HG03196 (cell line): Measurements from ENCODE around the gene PKD2L2.
"Not testable (repeated sequence)": the region's sequence is repeated elsewhere in the genome, so short reads cannot be mapped to it uniquely, and the experiment has no call there.

ENCODE experiments used
- ATAC-seq: cut with Tn5 transposase; IDR thresholded peaks from one replicate; pipeline ENCODE4 v1.9.1; 2021; ENCODE audit not compliant: unreplicated experiment

The PKD2L2 gene

DNA sequence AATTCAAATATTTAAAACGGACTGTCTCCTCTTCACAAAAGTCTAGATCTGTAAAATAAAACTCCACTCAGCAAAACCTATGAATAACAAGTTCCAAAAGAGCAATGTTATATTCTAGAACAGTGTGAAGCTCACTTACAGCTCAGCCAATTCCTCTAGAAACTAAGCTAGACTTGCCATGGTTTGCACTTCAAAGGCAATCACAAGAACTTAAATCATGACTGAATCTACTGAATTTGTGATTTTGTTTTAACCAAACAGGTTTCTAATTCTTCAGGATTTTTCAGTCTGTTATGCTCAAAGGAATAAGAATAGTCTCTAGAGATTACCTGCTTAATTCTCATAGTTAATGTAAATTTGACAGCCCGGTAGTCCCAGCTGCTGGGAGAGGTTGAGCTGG is 1.4 kb upstream of the PKD2L2 start:
- ATAC-seq, result no peak

DNA sequence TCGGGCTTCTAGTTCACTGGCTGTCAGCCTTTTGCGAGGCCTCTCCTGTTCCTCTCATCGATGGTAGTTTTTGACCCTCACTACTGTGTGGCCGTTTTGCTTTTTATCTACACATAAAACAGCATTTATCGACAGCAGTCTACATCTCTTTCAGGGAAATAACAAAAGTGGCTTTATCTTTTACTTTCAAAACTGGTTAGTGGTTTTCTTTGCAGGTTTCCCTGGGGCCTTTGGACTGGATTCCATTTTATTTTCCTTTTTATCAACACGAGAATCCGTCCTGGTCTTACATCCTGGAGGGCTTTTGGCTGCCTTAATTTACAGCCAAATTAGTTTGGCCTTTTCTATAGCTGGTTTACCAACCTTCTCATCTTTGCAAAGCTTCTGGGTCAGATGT is 793 bp upstream of the PKD2L2 start:
- no peak for ATAC-seq

DNA sequence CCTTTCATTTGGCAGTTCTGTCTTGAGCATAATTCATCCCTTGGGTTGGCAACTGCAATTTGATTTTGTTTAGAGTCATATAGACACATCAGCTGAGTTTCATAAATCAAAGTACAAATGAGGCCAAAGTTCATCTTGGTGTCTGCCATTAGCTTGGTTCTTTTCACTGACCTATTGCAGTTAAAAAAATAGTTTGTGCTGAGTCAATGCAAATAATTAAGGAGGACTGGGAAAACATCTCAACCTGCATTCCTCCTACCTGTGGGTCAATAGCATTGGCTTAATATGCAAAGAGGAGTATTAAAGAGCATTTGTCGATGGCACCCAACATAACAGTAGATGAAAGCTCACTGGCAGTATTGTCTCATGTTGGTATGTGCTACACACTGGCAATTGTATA is 1.6 kb downstream of the PKD2L2 start:
- ATAC-seq, result no peak

DNA sequence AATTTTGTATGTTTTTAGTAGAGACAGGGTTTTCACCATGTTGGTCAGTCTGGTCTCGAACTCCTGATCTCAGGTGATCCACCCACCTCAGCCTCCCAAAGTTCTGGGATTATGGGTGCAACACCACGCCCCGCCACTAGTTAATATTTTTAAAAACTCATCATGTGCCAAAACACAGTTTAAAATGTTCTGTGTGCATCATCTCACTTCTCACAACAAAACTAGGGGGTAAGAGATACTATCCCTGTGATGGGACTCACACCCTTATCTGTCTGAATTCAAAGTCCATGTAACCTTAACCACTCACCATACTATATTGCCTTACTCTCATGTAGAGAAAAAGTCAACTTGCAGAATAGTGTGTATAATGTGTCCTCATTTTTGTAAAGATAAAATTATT is 2.6 kb downstream of the PKD2L2 start:
- no peak for ATAC-seq

DNA sequence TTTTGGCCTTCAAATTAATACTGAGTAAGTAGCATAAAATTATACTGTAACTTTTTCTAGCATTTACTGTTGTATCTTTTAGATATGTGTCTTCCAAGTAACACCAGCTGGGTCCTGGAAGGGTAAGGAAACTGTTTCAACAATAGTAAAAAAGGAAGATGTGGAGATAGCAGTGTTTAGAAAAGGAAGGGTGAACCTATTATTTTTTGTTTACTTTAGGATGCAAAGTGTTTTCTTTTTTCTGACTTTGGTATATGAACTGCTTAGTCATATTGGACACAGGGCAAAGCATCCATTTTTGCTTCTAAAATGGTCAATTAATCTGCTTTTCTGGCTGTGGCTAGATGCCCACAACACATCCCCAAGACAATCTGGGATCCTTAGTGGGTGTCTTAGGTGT is 5.3 kb downstream of the PKD2L2 start:
- ATAC-seq, result no peak

DNA sequence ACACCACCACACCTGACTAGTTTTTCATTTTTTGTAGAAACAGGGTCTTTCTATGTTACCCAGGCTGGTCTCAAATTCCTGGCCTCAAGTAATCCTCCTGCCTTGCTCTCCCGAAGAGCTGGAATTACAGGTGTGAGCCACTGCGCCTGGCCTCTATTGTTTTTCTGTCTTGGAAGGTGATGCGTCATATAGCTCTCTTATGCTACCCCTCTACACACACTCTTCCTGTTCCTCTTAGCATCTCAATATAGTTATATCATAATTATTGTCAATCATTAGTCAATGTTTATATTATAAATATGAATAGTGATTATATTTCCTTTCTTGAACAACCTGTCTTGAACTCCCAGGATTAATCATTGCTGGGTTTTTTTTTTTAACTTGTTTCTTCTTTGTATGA is 7.3 kb downstream of the PKD2L2 start:
- no peak for ATAC-seq

DNA sequence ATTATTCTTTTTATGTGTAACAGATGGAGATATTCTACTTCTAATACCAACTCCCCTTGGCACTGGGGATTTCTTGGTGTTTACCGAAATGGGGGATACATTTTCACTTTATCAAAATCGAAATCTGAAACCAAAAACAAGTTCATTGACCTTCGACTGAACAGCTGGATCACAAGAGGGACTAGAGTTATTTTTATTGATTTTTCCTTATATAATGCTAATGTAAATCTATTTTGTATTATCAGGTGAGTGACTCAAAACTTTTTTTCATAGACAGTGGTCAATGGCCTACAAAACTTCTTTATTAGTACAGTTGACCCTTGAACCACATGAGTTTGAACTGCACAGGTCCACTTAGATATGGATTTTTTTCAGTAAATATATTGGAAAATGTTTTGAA is 10.2 kb downstream of the PKD2L2 start:
- no peak for ATAC-seq

DNA sequence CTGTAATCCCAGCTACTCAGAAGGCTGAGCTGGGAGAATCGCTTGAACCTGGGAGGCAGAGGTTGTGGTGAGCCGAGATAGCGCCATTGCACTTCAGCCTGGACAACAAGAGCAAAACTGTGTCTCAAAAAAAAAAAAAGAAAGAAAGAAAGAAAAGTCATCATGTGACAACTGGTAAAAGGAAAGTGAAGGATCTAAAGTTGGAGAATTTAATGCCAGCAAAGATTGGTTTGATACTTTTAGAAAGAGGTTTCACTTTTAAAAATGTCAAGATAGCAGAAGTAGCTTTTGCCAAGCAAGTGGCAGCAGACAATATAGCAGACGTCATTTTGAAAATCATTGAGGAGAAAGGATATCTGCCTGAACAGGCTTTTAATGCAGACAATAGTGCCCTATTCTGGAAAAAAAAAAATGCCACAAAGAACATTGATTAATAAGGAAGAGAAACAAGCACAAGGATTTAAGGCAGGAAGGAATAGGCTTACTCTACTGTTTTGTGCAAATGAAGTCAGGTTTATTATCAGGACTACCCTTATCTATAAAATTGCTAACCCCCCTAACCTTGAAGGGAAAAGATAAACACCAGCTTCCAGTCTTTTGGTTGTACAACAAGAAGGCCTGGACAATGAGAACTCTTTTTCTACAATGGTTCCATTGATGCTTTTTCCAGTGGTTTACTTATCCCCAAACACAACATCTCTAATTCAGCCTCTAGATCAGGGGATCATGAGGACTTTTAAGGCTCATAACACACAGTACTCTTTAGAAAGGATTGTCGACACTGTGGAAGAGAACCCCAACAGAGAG is 12.0 kb downstream of the PKD2L2 start:
- ATAC-seq, result no peak

DNA sequence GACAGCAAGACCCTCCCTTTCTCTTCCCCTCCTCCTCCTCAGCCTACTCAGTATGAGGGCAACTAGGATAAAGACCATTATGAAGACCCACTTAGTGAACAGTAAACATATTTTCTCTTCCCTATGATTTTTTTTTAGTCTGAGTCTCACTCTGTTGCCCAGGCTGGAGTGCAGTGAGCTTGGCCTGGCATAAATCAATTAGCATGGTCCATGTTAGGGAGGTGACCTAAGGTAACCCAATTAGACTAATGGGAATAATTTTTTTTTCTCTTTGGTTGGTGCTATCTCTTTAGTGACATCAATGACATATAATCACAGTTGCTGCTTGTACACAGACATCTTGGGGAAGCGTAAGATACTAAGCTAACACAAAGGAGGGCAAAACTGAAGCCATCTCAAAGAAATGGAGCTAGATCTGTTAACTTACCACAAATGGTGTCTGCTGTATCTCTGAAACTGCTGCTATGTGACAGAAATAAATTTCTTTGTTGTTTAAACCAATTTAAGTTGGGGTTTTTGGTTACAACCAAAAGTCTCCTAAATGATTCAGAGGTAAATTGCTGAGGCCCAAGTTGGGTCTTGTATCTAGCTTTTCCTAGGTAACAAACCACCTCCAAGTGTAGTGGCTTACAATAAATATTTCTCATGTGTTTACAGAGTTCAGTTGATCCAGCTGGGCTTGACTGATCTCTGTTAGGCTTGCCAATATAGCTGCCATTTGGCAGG is 13.3 kb downstream of the PKD2L2 start:
- ATAC-seq, result no peak

DNA sequence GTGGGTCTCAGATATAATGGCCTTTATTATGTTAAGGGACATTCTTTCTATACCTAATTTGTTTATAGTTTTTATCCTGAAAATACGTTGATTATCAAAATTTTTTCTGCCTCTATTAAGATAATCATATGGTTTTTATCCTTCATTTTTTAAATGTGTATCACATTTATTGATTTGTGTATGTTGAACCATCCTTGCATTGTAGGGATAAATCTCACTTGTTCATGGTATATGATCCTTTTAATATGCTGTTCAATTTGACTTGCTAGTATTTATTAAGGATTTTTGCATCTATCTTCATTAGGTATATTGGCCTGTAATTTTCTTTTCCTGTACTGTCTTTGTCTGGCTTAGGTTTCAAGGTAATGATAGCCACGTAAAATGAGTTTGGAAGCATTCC is 25.5 kb downstream of the PKD2L2 start:
- ATAC-seq, result no peak

DNA sequence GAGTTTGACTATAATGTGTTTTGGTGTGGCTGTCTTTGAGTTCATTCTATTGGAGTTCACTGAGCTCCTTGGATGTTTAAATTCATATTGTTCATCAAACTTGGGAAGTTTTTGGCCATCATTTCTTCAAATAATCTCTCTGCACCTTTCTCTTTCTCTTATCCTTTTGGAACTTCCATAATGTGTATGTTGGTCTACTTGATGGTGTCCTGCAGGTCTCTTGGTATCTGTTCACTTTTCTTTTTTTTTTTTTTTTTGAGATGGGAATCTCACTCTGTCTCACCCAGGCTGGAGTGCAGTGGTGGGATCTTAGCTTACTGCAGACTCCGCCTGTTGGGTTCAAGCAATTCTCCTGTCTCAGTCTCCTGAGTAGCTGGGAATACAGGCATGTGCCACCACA is 27.7 kb downstream of the PKD2L2 start:
- ATAC-seq, result no peak

DNA sequence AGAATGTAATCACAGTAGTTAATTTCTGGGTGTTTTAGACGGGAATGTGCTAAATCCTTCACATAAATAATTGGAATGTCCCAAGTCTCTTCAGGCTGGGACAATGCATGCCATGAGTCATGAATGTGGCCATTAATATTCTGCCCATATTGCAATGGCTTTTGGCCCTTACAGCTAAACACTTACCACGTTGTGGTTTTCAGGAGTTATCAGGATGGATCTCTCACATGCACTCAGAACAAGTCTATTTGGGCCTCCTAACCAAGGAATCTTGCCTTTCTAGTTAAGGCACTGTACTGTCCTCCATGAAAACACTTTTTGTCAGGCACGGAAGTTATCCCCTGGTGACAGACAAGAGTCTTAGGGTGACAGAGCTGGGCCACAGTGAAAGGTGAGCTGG is 32.7 kb downstream of the PKD2L2 start:
- no peak for ATAC-seq

DNA sequence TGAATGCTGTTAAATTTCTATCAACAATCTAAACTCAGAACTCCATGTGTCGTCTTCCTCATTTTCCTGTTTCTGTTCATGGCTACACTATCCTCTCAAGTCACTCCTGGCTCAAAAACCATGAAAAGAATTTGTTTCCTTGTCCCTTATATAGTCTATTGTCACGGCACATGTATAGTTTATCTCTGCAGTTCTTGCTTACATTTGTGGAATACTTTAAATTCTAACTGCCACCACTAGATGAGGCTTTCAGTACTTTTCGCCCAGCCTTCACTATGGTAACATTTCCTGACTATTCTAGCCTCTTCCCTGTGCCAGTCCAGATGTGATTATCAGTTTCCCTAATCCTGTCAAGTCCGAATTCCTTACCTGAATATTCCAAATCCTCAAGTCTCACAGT is 34.6 kb downstream of the PKD2L2 start:
- ATAC-seq, result no peak

DNA sequence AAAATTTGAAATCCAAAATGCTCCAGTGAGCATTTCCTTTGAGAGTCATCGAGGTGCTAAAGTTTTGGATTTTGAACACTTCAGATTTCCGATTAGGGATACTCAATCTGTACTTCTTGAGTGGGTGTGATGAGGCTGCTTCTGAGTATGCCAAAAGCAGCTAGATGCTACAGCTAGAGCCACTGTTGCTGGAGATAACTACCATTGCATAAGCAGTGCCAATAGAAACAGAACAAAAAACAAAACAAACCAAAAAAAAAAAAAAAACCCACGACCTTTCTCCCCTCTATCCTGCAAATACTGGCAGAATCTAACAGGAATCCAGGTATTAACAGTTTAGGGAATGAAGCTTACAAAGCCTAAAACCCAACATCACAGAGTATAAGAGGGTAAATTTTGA is 43.5 kb downstream of the PKD2L2 start:
- ATAC-seq, result no peak

DNA sequence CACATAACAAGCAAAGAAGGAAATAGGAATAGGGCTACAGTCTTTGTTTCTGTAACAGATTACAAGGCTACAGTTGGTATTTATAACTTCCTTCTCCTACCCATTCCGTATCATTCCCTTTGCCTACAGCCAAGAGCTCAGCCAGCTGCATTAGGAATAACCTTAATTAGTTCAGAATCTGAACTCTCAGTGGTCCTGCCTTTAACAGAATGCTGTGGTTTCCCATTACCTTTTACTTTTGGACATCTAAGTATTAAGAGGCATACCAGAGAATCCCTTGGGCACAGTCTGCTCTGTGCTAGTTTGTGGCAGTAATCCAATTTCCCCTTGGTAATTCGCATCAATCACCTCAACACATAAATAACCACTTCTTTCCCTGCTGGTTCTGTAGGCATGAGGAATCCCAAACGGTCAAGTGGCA is 44.2 kb downstream of the PKD2L2 start:
- no peak for ATAC-seq

DNA sequence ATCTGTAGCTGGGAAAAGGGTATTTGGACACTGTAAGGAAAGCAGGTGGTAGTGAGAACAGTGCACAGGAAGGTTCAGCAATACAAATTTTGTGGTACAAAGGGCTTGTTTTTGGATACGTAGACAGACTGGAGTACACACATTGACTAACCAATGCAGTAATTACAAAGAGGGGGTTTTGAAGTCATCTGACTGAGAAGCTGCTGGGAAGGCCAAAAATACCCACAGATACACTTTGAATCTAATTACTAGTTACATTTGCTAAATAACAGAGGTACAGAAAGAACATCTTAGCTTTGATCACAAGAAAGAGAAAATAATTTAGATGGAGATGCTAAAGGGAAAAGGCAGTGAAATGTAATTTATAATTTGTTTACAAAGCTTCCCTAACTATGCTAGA is 45.9 kb downstream of the PKD2L2 start:
- no peak for ATAC-seq

DNA sequence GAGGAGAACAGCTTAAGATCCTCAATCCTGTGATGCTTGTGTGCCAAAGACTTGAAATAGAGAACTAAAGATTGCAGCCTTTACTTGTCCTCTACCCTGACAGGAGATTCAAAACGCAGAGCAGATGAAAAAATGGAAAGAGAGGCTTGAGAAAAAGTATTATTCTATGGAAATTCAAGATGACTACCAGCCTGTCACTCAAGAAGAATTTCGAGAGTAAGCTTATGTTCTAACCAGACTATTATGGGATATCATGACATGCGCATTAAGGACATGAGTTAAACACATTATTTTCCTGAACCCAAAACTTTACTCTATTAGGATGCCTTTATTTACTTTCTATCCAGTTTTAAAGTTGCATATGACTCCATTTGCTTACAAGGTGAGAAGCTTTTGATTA is 46.4 kb downstream of the PKD2L2 start:
- ATAC-seq, result no peak

DNA sequence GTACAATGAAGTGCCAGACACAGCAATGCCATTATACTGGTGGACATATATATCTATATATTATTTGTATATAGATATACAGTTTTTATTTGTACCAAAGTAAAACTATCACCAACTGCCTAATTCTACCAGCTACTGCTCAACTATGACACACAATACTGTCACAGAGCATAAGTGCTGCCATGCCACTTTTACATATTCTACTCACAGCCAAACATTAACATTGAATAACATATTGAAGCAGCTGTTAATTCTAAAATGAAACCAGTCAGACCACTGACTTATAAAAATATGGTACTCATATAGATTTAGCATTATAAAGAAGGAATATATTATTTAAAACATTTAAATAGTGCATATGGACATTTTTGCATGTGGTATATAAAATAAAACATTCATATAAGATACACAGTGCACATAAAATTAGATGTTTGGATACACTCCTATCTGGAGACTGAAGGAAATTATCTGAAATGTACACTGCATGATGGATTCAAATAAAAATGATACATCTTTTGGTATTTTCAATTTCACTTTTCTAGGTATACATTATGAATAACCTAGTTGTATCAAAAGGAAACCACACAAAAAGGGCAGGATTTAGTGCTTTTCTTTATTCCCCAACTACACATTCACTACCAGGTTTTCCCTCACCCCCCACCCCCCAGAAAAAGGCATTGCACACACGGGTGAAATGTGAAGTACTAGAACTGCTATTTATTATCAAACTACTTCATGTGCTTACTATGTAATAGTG is 48.9 kb downstream of the PKD2L2 start:
- no peak for ATAC-seq

DNA sequence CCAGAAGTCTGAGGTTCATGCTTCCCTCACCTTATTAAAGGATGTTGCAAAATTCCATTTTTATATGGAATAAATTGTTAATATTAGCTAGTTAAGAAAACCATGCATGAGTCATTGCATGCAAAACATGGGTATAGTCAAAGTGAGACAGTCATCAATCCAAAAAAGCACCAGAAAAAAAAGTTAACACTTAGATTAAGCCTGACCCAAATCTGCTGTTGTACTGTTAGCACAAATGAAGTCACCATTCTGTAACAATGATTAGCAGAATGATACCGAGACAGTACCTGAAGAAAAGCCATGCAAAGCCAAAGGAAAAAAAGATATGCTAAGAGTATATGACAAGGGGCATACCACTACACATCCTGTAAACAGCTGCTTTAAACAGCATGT is 49.5 kb downstream of the PKD2L2 start:
- no peak for ATAC-seq

DNA sequence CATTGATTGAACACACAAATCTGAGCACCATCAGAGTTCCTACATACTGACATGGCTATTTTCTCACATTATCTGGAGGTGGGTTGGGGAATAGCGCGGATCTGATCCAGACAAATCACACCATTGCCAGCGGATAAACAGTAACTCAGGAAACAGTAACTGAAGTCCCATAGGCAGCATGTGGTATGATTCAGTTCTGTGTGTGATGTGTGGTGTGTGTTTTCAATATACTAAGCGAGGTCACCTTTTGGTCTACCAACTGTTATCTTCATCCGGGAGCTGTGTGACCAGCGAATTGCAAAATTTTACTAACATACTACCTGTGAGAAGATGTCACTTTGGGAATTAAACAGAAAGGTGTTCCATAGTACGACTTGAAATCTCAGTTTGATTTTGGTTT is 50.1 kb downstream of the PKD2L2 start:
- ATAC-seq, result no peak

DNA sequence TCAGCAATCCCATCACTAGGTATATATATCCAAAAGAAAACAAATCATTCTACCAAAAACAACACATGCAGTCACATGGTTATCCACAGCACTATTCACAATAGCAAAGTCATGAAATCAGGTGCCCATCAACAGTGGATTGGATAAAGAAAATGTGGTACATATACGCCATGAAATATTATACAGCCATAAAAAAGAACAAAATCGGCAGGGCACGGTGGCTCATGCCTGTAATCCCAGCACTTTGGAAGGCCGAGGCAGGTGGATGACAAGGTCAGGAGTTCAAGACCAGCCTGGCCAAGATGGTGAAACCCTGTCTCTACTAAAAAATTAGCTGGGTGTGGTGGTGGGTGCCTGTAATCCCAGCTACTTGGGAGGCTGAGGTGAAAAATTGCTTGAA is 55.0 kb downstream of the PKD2L2 start:
- ATAC-seq, result not testable (repeated sequence)

DNA sequence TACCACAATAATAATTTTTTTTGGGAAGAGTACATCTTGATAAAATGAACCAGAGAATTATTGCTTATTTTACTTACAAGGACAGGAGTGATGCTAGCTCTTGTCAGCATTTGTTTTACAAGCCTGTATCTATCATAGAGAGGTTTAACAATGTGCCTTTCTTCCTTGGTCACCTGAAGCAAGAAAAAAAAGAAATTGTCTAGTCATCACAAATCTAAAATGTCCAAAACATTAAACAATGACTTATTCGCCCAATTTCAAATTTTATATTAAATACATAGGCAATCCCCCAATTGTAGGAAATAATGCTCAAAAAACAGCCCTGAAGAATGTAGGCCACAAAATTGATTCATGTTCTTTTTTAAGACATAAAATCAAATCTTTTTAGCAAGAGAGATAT is 56.6 kb downstream of the PKD2L2 start:
- no peak for ATAC-seq
